Spleen (tissue), 11 donors: ENCODE data around the gene BTBD10. TPM values are rescaled to one million over a fixed set of nuclear protein-coding genes. Genes with fewer than 3 reads are reported as not detected.
A peak's percentile ranks its signal among the peaks of the same experiment; 100 is the strongest.

Experiments
- DNase-seq: peaks from one replicate; pipeline ENCODE4 v3.0.0-alpha.2; 2020
- H3K27ac ChIP-seq, 8 donors: fragments of 200-600 bp; sonication (generic) in 7 of 8; 1 replicate in 4 of 8; 2 replicates in 4 of 8; pipeline versions ENCODE4 v1.5.0 to v1.8.0; 2016 to 2021; ENCODE audit warnings: inconsistent platforms in 4 of 8, mild to moderate bottlenecking in 4 of 8, moderate library complexity in 1 of 8
- H3K27me3 ChIP-seq, 7 donors: fragments of 200-600 bp; sonication (generic) in 6 of 7; replicated peaks in 1 of 7; 1 replicate in 4 of 7; 2 replicates in 3 of 7; pipeline versions ENCODE4 v1.5.0 to v1.8.0; 2016 to 2021; ENCODE audit warnings: inconsistent platforms in 3 of 7, mild to moderate bottlenecking in 1 of 7
- H3K36me3 ChIP-seq, 6 donors: fragments of 200-600 bp; sonication (generic) in 5 of 6; 1 replicate in 4 of 6; 2 replicates in 2 of 6; pipeline versions ENCODE4 v1.5.0 to v1.8.0; 2016 to 2021; ENCODE audit warnings: inconsistent platforms in 2 of 6
- H3K4me1 ChIP-seq, 6 donors: fragments of 200-600 bp; sonication (generic) in 5 of 6; 1 replicate in 3 of 6; 2 replicates in 3 of 6; pipeline versions ENCODE4 v1.5.0 to v1.8.0; 2016 to 2021; ENCODE audit warnings: inconsistent platforms in 3 of 6
- H3K4me3 ChIP-seq, 8 donors: fragments of 200-600 bp; sonication (generic) in 7 of 8; 1 replicate in 4 of 8; 2 replicates in 4 of 8; pipeline versions ENCODE4 v1.5.0 to v1.8.0; 2016 to 2021; ENCODE audit warnings: inconsistent platforms in 4 of 8, mild to moderate bottlenecking in 4 of 8, moderate library complexity in 2 of 8
- H3K9me3 ChIP-seq, 8 donors: fragments of 200-600 bp; sonication (generic) in 7 of 8; 1 replicate in 4 of 8; 2 replicates in 4 of 8; pipeline versions ENCODE4 v1.5.0 to v1.8.0; 2016 to 2021; ENCODE audit warnings: inconsistent platforms in 4 of 8
- CTCF ChIP-seq, 11 experiments: fragments of 200-600 bp in 7 of 11; fragments of 450-650 bp in 4 of 11; sonication (generic) in 4 of 11; IDR thresholded peaks in 8 of 11; conservative IDR thresholded peaks in 3 of 11; 1 replicate in 7 of 11; 2 replicates in 4 of 11; pipeline versions ENCODE4 v1.4.0 to v1.8.0; 2016 to 2021; ENCODE audit warnings: antibody characterized with exemption in 11 of 11, inconsistent platforms in 4 of 11, mild to moderate bottlenecking in 1 of 11
- POLR2A ChIP-seq, 3 donors: fragments of 450-650 bp; IDR thresholded peaks; one replicate each; pipeline ENCODE4 v1.5.1; 2017; ENCODE audit warnings: antibody characterized with exemption in 3 of 3, mild to moderate bottlenecking in 1 of 3
- POLR2AphosphoS5 ChIP-seq, 3 donors: sonication (generic); formaldehyde crosslinking; IDR thresholded peaks; one replicate each; pipeline ENCODE4 v1.5.1; 2017; ENCODE audit warnings: antibody characterized with exemption in 3 of 3
- WGBS, 5 donors: extraction: QIAGEN DNeasy Blood & Tissue Kit in 3 of 5; methylation state at CpG; one replicate each; pipeline versions ENCODE4 v1.1.5 to v1.1.7; 2013 to 2018; 5-methylcytosine and 5-hydroxymethylcytosine counted together
- intact Hi-C: fragments of 100-400 bp; cut with DNase I; formaldehyde crosslinking; loops from one replicate; pipeline ENCODE4 v1.15.0; 2023; ENCODE audit warnings: low total_unique reads
- polyA plus RNA-seq, 3 donors: library from polyadenylated mRNA; stranded (reverse); fragments of 200-250 nt; gene quantifications; one replicate each; pipeline ENCODE4 v1.2.1, GENCODE V29; 2013
- total RNA-seq, 7 donors: library from RNA; depleted of rRNA in 3 of 7; stranded (reverse); fragments of >200 nt in 3 of 7; fragmentation: NEBNext Ultra II Directional in 4 of 7; extraction: Animal tissue kit (Norgen Biotek cat#: 25700) in 4 of 7; gene quantifications; one replicate each; pipeline versions ENCODE4 v1.1.0 to v1.2.1, GENCODE V29; 2016 to 2021
- donor health status: healthy with polysubstance abuse.
- donor health status: DM: no; HTN: no; CAD: no; lungs with moderate emphysema.
- donor health status: DM: no; HTN: no; CAD: no.
- donor health status: Bipolar disorder and iron deficiency.
- donor health status: healthy.
- donor health status: DM: no; HTN: no; CAD: no.
- donor health status: DM: yes; HTN: yes; CAD: no.

The BTBD10 gene
- total and polyA plus RNA-seq, 10 donors = 8.8 to 32.5 (median 25.1) TPM

- no peaks in the 10 kb centered on the region for H3K27me3 ChIP-seq
- H3K9me3 ChIP-seq = peaks cover 0 to 28% (median 18%) of the 10 kb centered on the region in 8 donors
- H3K4me3 ChIP-seq = no peak overlapping the region
- peaks cover 3 to 52% (median 20%) of the 10 kb centered on the region in 6 donors for H3K4me1 ChIP-seq
- intact Hi-C loops = no loop called here
- no peak overlapping the region for H3K27ac ChIP-seq
- no peak for DNase-seq
- peaks cover 0 to 6% (median 0%) of the 10 kb centered on the region in 6 donors for H3K36me3 ChIP-seq
- TF ChIP-seq CTCF (IDR thresholded peaks at IDR 0.05 in 8 of 11, conservative IDR thresholded peaks at IDR 0.05 in 3 of 11) (no peak), POLR2AphosphoS5 (IDR thresholded peaks at IDR 0.05) (no peak), POLR2A (IDR thresholded peaks at IDR 0.05) (no peak)
- WGBS, 5 donors = 75 to 87% (median 84%) methylated on average over 2 of the region's 2 CpGs
Observed at GRCh38 chr11:13450832-13451397, 12.1 kb downstream of the BTBD10 start.

DNA sequence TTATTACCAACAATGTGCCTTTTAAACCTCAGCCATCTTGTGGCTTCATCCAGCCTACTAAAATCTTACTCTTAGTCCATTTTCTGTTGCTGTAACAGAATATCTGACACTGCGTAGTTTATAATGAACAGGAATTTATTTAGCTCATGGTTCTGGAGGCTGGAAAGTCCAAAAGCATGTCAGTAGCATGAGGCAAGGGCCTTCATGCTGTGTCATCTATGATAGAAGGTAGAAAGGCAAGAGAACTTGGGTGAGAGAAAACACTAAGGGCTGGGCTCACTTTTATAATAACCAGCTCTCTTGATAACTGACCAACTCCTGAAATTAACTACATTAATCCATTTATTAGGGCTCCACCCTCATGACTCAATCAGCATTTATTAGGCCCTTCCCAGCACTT lies 13.5 kb downstream of the BTBD10 start:
- DNase-seq = no peak
- peaks cover 3 to 52% (median 23%) of the 10 kb centered on the region in 6 donors for H3K4me1 ChIP-seq
- peaks cover 0 to 28% (median 18%) of the 10 kb centered on the region in 8 donors for H3K9me3 ChIP-seq
- peak overlapping the region in 2 of 8 donors; percentile 0 to 63 for H3K27ac ChIP-seq
- H3K27me3 ChIP-seq = no peaks in the 10 kb centered on the region
- peaks cover 0 to 6% (median 0%) of the 10 kb centered on the region in 6 donors for H3K36me3 ChIP-seq
- intact Hi-C loops = no loop called here
- 0 to 100% (median 53%) methylated on average over 1 of the region's 1 CpG for WGBS, 5 donors
- H3K4me3 ChIP-seq = no peak overlapping the region
- TF ChIP-seq CTCF (IDR thresholded peaks at IDR 0.05 in 8 of 11, conservative IDR thresholded peaks at IDR 0.05 in 3 of 11) = no peak
- no peak for TF ChIP-seq POLR2A (IDR thresholded peaks at IDR 0.05)
- TF ChIP-seq POLR2AphosphoS5 (IDR thresholded peaks at IDR 0.05) = no peak

DNA sequence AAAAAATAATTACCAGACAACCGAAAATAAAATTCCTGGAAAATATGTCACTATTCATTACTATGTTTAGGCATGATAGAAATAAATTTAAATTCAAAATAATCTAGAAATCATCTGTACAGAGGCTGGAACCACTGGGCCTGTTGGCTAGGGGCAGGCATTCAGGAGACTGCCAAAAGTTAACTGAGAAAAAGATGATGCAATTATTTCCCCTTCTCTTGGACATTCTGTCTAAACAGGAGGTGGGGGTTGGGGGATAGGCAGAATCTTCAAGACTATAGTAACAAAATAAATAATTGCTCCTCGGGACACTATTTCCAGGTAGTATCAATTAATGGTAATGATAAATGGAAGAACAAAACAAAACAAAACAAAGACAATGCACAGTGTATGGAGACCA lies 14.1 kb downstream of the BTBD10 start:
- H3K9me3 ChIP-seq = peaks cover 0 to 28% (median 18%) of the 10 kb centered on the region in 8 donors
- H3K36me3 ChIP-seq = peaks cover 0 to 6% (median 0%) of the 10 kb centered on the region in 6 donors
- peaks cover 3 to 52% (median 23%) of the 10 kb centered on the region in 6 donors for H3K4me1 ChIP-seq
- 61 to 87% (median 67%) methylated on average over 2 of the region's 2 CpGs for WGBS, 5 donors
- TF ChIP-seq POLR2A (IDR thresholded peaks at IDR 0.05) (no peak), CTCF (IDR thresholded peaks at IDR 0.05 in 8 of 11, conservative IDR thresholded peaks at IDR 0.05 in 3 of 11) (no peak), POLR2AphosphoS5 (IDR thresholded peaks at IDR 0.05) (no peak)
- DNase-seq = no peak
- H3K4me3 ChIP-seq = no peak overlapping the region
- H3K27ac ChIP-seq = peak overlapping the region in 3 of 8 donors; percentile 0 to 63 (median 3)
- intact Hi-C loops = no loop called here
- H3K27me3 ChIP-seq = no peaks in the 10 kb centered on the region

DNA sequence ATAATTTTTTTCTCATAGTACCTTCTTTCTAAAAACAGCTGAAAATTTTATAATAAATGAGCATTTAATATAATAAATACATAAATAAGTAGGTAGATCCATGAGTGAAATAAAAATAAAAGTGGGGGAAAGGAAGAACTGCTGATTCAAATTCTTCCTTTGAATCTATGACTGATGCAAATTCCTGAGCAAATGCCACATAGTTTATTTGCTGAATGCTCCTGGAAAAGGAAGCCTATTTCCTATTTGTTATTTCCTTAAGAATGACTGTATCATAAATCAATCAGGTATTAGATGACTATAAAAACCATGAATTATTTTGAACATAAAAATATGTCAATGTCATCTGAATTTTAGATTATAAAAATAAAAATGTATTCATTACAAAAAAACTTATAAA lies 16.6 kb downstream of the BTBD10 start:
- TF ChIP-seq CTCF (IDR thresholded peaks at IDR 0.05 in 8 of 11, conservative IDR thresholded peaks at IDR 0.05 in 3 of 11) (no peak), POLR2A (IDR thresholded peaks at IDR 0.05) (no peak), POLR2AphosphoS5 (IDR thresholded peaks at IDR 0.05) (no peak)
- intact Hi-C loops = no loop called here
- no peak for DNase-seq
- Histone ChIP-seq H3K27ac (no peak overlapping the region), H3K27me3 (no peaks in the 10 kb centered on the region), H3K36me3 (no peaks in the 10 kb centered on the region), H3K4me3 (no peak overlapping the region), H3K9me3 (peaks cover 0 to 22% (median 12%) of the 10 kb centered on the region in 8 donors), H3K4me1 (peaks cover 3 to 52% (median 23%) of the 10 kb centered on the region in 6 donors)
